K562 (cell line): ENCODE data around the gene GALNT7. TPM values are rescaled to one million over a fixed set of nuclear protein-coding genes. Genes with fewer than 3 reads are reported as not detected.

Source experiments
- ATF7 ChIP-seq: fragments of 450-650 bp; IDR thresholded peaks from 2 replicates; pipeline ENCODE4 v1.7.1; 2014; ENCODE audit warnings: mild to moderate bottlenecking, moderate library complexity
- CBFA2T3 ChIP-seq: fragments of 450-650 bp; IDR thresholded peaks from 2 replicates; pipeline ENCODE4 v1.6.1; 2017
- CHAMP1 ChIP-seq: fragments of 450-650 bp; IDR thresholded peaks from 2 replicates; pipeline ENCODE4 v1.6.1; 2016; ENCODE audit warnings: mild to moderate bottlenecking
- DACH1 ChIP-seq: fragments of 450-650 bp; IDR thresholded peaks from 2 replicates; pipeline ENCODE4 v1.6.1; 2018; ENCODE audit not compliant: partially characterized antibody
- DMBX1 ChIP-seq: fragments of 250-450 bp; sonication (Bioruptor Pico); IDR thresholded peaks from 2 replicates; pipeline ENCODE4 v1.8.0; 2022; ENCODE audit warnings: inconsistent platforms, mild to moderate bottlenecking, moderate library complexity, borderline replicate concordance
- ETV5 ChIP-seq: sonication (generic); formaldehyde crosslinking; IDR thresholded peaks from 2 replicates; pipeline ENCODE4 v1.4.0; 2020; ENCODE audit warnings: low read depth, mild to moderate bottlenecking, missing genetic modification reagents
- FOXK2 ChIP-seq, 2 experiments: fragments of 450-650 bp; IDR thresholded peaks in 1 of 2; conservative IDR thresholded peaks in 1 of 2; 2 replicates each; pipeline ENCODE4 v1.6.1; 2016; ENCODE audit warnings: low read depth in 2 of 2, mild to moderate bottlenecking in 1 of 2
- KAT8 ChIP-seq: fragments of 450-650 bp; IDR thresholded peaks from 2 replicates; pipeline ENCODE4 v1.6.1; 2016; ENCODE audit warnings: low read depth, mild to moderate bottlenecking
- LARP7 ChIP-seq: fragments of 450-650 bp; IDR thresholded peaks from 2 replicates; pipeline ENCODE4 v1.6.1; 2016
- LCOR ChIP-seq: sonication (generic); formaldehyde crosslinking; IDR thresholded peaks from 2 replicates; pipeline ENCODE4 v1.8.0; 2022; ENCODE audit warnings: mild to moderate bottlenecking, missing genetic modification reagents
- MAFK ChIP-seq: IDR thresholded peaks from 2 replicates; pipeline ENCODE4 v1.6.1; 2011; ENCODE audit warnings: low read length, improper control_type of control experiment
- MAX ChIP-seq: sonication (generic); formaldehyde crosslinking; IDR thresholded peaks from 2 replicates; pipeline ENCODE4 v1.9.0; 2022; ENCODE audit warnings: mild to moderate bottlenecking, missing genetic modification reagents
- MAZ ChIP-seq, 2 experiments: fragments of 450-650 bp in 1 of 2; sonication (generic) in 1 of 2; formaldehyde crosslinking; IDR thresholded peaks in 1 of 2; conservative IDR thresholded peaks in 1 of 2; 2 replicates each; pipeline versions ENCODE4 v1.4.0 to v1.5.0; 2020; ENCODE audit warnings: mild to moderate bottlenecking in 1 of 2, missing genetic modification reagents in 1 of 2
- MBD2 ChIP-seq: sonication (generic); IDR thresholded peaks from 2 replicates; pipeline ENCODE4 v1.6.1; 2016; ENCODE audit warnings: low read depth, borderline replicate concordance
- MLLT1 ChIP-seq, 2 experiments: fragments of 450-650 bp; IDR thresholded peaks; 2 replicates each; pipeline ENCODE4 v1.6.1; 2016
- NFXL1 ChIP-seq: fragments of 450-650 bp; formaldehyde crosslinking; IDR thresholded peaks from 2 replicates; pipeline ENCODE4 v1.4.0; 2021; ENCODE audit warnings: mild to moderate bottlenecking
- OTX1 ChIP-seq: fragments of 450-650 bp; formaldehyde crosslinking; IDR thresholded peaks from 2 replicates; pipeline ENCODE4 v1.4.0; 2022; ENCODE audit warnings: mild to moderate bottlenecking
- SMARCE1 ChIP-seq: fragments of 450-650 bp; IDR thresholded peaks from 2 replicates; pipeline ENCODE4 v1.7.1; 2016; ENCODE audit warnings: mild to moderate bottlenecking
- TFAP4 ChIP-seq: sonication (generic); formaldehyde crosslinking; IDR thresholded peaks from 2 replicates; pipeline ENCODE4 v1.8.0; 2022; ENCODE audit warnings: missing genetic modification reagents, mild to moderate bottlenecking, moderate library complexity, borderline replicate concordance
- ZNF584 ChIP-seq: fragments of 200-800 bp; sonication (Bioruptor generic); IDR thresholded peaks from 2 replicates; pipeline ENCODE4 v1.6.1; 2016; ENCODE audit warnings: low read depth, mild to moderate bottlenecking, missing genetic modification characterization, missing compliant biosample characterization
- ZNF766 ChIP-seq: fragments of 200-800 bp; sonication (Bioruptor generic); conservative IDR thresholded peaks from 2 replicates; pipeline ENCODE4 v1.6.1; 2016; ENCODE audit warnings: missing genetic modification characterization, missing compliant biosample characterization
- polyA plus RNA-seq, 8 experiments: library from polyadenylated mRNA; depleted of rRNA in 4 of 8; stranded (reverse) in 5 of 8; unstranded in 3 of 8; fragments of >200 nt; fragmentation: Nextera tagmentation in 2 of 8; fragmentation: Illumina TruSeq in 1 of 8; extraction: Ambion mirVana in 2 of 8; extraction: Trizol in 1 of 8; gene quantifications; 2 replicates each; pipeline versions ENCODE4 v1.2.1 to v1.2.3, GENCODE V29; 2011 to 2014; ENCODE audit warnings: inconsistent platforms in 1 of 8, missing spikeins in 1 of 8
- total RNA-seq, 7 experiments: library from RNA; depleted of rRNA in 6 of 7; stranded (reverse); fragments of >200 nt in 6 of 7; fragmentation: Illumina TruSeq in 2 of 7; extraction: Trizol in 2 of 7; gene quantifications; 2 replicates each; pipeline versions ENCODE4 v1.2.1 to v1.2.3, GENCODE V29; 2011 to 2021; ENCODE audit warnings: low replicate concordance in 1 of 7

Gene GALNT7
- total and polyA plus RNA-seq, 9 of the 15 experiments (the other 6 are each of a cell fraction or from before 2014, with no cell fraction given) = 16.7 to 38.7 (median 31.1) TPM

- 0 out of 2 replicates have a peak, but pooled peaks have one; percentile 23 for TF ChIP-seq CHAMP1
- peak; percentile 42; the same call in 1 of the 2 replicates for TF ChIP-seq MBD2
- peak; percentile 86 for TF ChIP-seq MAX
- TF ChIP-seq MLLT1 (IDR thresholded peaks at IDR 0.05) = peak in 1 of 2 experiments; percentile 90; a peak in 2 of 4 replicates
- peak; percentile 89 for TF ChIP-seq ATF7
- peak; percentile 68 for TF ChIP-seq ETV5 (CRISPR knock-in tag)
- TF ChIP-seq LARP7 = no peak
- TF ChIP-seq MAFK = 0 out of 2 replicates have a peak, but pooled peaks have one; percentile 2
- peak; percentile 86 for TF ChIP-seq LCOR (CRISPR knock-in tag)
- peak; percentile 96 for TF ChIP-seq CBFA2T3
- TF ChIP-seq DACH1 = peak; percentile 90
- TF ChIP-seq DMBX1 = peak; percentile 84; the same call in 1 of the 2 replicates
- peak; percentile 98 for TF ChIP-seq ZNF584 (CRISPR knock-in tag)
- TF ChIP-seq NFXL1 (CRISPR knock-in tag) = peak; percentile 89
- no peak for TF ChIP-seq KAT8
- peak; percentile 57; the same call in 1 of the 2 replicates for TF ChIP-seq OTX1 (CRISPR knock-in tag)
- peak; percentile 39 to 62; a peak in 1 of 4 replicates for TF ChIP-seq MAZ (CRISPR knock-in tag; conservative IDR thresholded peaks at IDR 0.05 in 1 of 2, IDR thresholded peaks at IDR 0.05 in 1 of 2)
- peak; percentile 95 for TF ChIP-seq ZNF766
- peak; percentile 42 to 50; a peak in 2 of 4 replicates for TF ChIP-seq FOXK2 (conservative IDR thresholded peaks at IDR 0.05 in 1 of 2, IDR thresholded peaks at IDR 0.05 in 1 of 2; ENCODE audit: low read depth in 2 of 2)
- peak; percentile 92 for TF ChIP-seq SMARCE1
- peak; percentile 99 for TF ChIP-seq TFAP4 (CRISPR knock-in tag)
Measured at GRCh38 chr4:173252024-173252935, 83.7 kb downstream of the GALNT7 start (continued).
